Neuron (in vitro differentiated cells): ENCODE data around the gene FHIT.

Experiments
- H2AFZ ChIP-seq: one replicate; pipeline ENCODE4 v1.6.1; 2013; ENCODE audit warnings: low read depth, mild to moderate bottlenecking, inconsistent platforms, low read length, moderate library complexity
- H3K27me3 ChIP-seq: one replicate; pipeline ENCODE4 v1.6.1; 2013; ENCODE audit warnings: low read length; ENCODE audit not compliant: insufficient read depth
- H3K36me3 ChIP-seq: one replicate; pipeline ENCODE4 v1.6.1; 2013; ENCODE audit warnings: low read length; ENCODE audit not compliant: insufficient read depth
- H3K4me1 ChIP-seq: one replicate; pipeline ENCODE4 v1.6.1; 2013; ENCODE audit warnings: low read length; ENCODE audit not compliant: insufficient read depth
- H3K4me3 ChIP-seq: 2 replicates; pipeline ENCODE4 v1.5.1; 2013; ENCODE audit warnings: mild to moderate bottlenecking, low read length, moderate library complexity
- H3K9me3 ChIP-seq: one replicate; pipeline ENCODE4 v1.6.1; 2013; ENCODE audit warnings: low read length

FHIT gene

GRCh38 chr3:60158035-60158434, 1093.2 kb downstream of the FHIT start:
- no peak overlapping the region for H3K4me3 ChIP-seq
- H2AFZ ChIP-seq = no peak overlapping the region
- H3K9me3 ChIP-seq = no peaks in the 10 kb centered on the region
- H3K36me3 ChIP-seq = no peaks in the 10 kb centered on the region
- H3K27me3 ChIP-seq = no peaks in the 10 kb centered on the region
- no peaks in the 10 kb centered on the region for H3K4me1 ChIP-seq

GRCh38 chr3:60154011-60154410, 1097.2 kb downstream of the FHIT start:
- H3K4me1 ChIP-seq = no peaks in the 10 kb centered on the region
- no peaks in the 10 kb centered on the region for H3K9me3 ChIP-seq
- no peak overlapping the region for H2AFZ ChIP-seq
- H3K27me3 ChIP-seq = no peaks in the 10 kb centered on the region
- no peak overlapping the region for H3K4me3 ChIP-seq
- no peaks in the 10 kb centered on the region for H3K36me3 ChIP-seq

GRCh38 chr3:60153221-60153999, 1097.8 kb downstream of the FHIT start:
- no peaks in the 10 kb centered on the region for H3K4me1 ChIP-seq
- H3K4me3 ChIP-seq = no peak overlapping the region
- no peak overlapping the region for H2AFZ ChIP-seq
- no peaks in the 10 kb centered on the region for H3K9me3 ChIP-seq
- H3K27me3 ChIP-seq = no peaks in the 10 kb centered on the region
- H3K36me3 ChIP-seq = no peaks in the 10 kb centered on the region

GRCh38 chr3:60149501-60149900, 1101.8 kb downstream of the FHIT start:
- no peaks in the 10 kb centered on the region for H3K9me3 ChIP-seq
- H3K4me1 ChIP-seq = peaks cover 17% of the 10 kb centered on the region
- H3K36me3 ChIP-seq = no peaks in the 10 kb centered on the region
- no peaks in the 10 kb centered on the region for H3K27me3 ChIP-seq
- no peak overlapping the region for H3K4me3 ChIP-seq
- H2AFZ ChIP-seq = no peak overlapping the region

- Histone ChIP-seq H3K27me3 (no peaks in the 10 kb centered on the region), H3K4me3 (no peak overlapping the region), H3K9me3 (no peaks in the 10 kb centered on the region), H2AFZ (peak overlapping the region; percentile 72), H3K4me1 (peaks cover 17% of the 10 kb centered on the region), H3K36me3 (no peaks in the 10 kb centered on the region)
These were observed 1103.9 kb downstream of the FHIT start for GRCh38 chr3:60147249-60147950.

GRCh38 chr3:60146121-60146520, 1105.1 kb downstream of the FHIT start:
- H2AFZ ChIP-seq = no peak overlapping the region
- no peaks in the 10 kb centered on the region for H3K27me3 ChIP-seq
- H3K4me3 ChIP-seq = no peak overlapping the region
- no peaks in the 10 kb centered on the region for H3K36me3 ChIP-seq
- H3K4me1 ChIP-seq = peaks cover 17% of the 10 kb centered on the region
- H3K9me3 ChIP-seq = no peaks in the 10 kb centered on the region

GRCh38 chr3:60144071-60144470, 1107.2 kb downstream of the FHIT start:
- Histone ChIP-seq H3K9me3 (no peaks in the 10 kb centered on the region), H3K36me3 (no peaks in the 10 kb centered on the region), H3K4me3 (no peak overlapping the region), H2AFZ (no peak overlapping the region), H3K4me1 (peaks cover 17% of the 10 kb centered on the region), H3K27me3 (no peaks in the 10 kb centered on the region)

- Histone ChIP-seq H3K4me1 (peaks cover 10% of the 10 kb centered on the region), H3K9me3 (no peaks in the 10 kb centered on the region), H2AFZ (no peak overlapping the region), H3K36me3 (no peaks in the 10 kb centered on the region), H3K4me3 (no peak overlapping the region), H3K27me3 (no peaks in the 10 kb centered on the region)
These were observed 1109.2 kb downstream of the FHIT start for GRCh38 chr3:60142009-60142408.

- Histone ChIP-seq H3K9me3 (no peaks in the 10 kb centered on the region), H3K36me3 (no peaks in the 10 kb centered on the region), H3K4me1 (no peaks in the 10 kb centered on the region), H3K4me3 (no peak overlapping the region), H3K27me3 (no peaks in the 10 kb centered on the region), H2AFZ (no peak overlapping the region)
These were observed 1111.1 kb downstream of the FHIT start for GRCh38 chr3:60140160-60140559.

GRCh38 chr3:60136601-60137000, 1114.7 kb downstream of the FHIT start:
- H3K36me3 ChIP-seq = no peaks in the 10 kb centered on the region
- H3K4me1 ChIP-seq = no peaks in the 10 kb centered on the region
- no peak overlapping the region for H3K4me3 ChIP-seq
- H3K9me3 ChIP-seq = no peaks in the 10 kb centered on the region
- H2AFZ ChIP-seq = no peak overlapping the region
- no peaks in the 10 kb centered on the region for H3K27me3 ChIP-seq

- Histone ChIP-seq H3K4me3 (no peak overlapping the region), H2AFZ (no peak overlapping the region), H3K9me3 (no peaks in the 10 kb centered on the region), H3K27me3 (no peaks in the 10 kb centered on the region), H3K36me3 (no peaks in the 10 kb centered on the region), H3K4me1 (no peaks in the 10 kb centered on the region)
These were observed 1115.8 kb downstream of the FHIT start for GRCh38 chr3:60135474-60135873.

- H2AFZ ChIP-seq = no peak overlapping the region
- no peaks in the 10 kb centered on the region for H3K27me3 ChIP-seq
- H3K9me3 ChIP-seq = no peaks in the 10 kb centered on the region
- no peaks in the 10 kb centered on the region for H3K36me3 ChIP-seq
- no peaks in the 10 kb centered on the region for H3K4me1 ChIP-seq
- no peak overlapping the region for H3K4me3 ChIP-seq
These were observed 1117.7 kb downstream of the FHIT start for GRCh38 chr3:60133269-60134162.

- Histone ChIP-seq H3K4me3 (no peak overlapping the region), H3K9me3 (no peaks in the 10 kb centered on the region), H3K27me3 (no peaks in the 10 kb centered on the region), H3K36me3 (no peaks in the 10 kb centered on the region), H2AFZ (no peak overlapping the region), H3K4me1 (no peaks in the 10 kb centered on the region)
These were observed 1119.6 kb downstream of the FHIT start for GRCh38 chr3:60131618-60132017.
